ENCODE data around the gene SLC7A8. TPM values are rescaled to one million over a fixed set of nuclear protein-coding genes. Genes with fewer than 3 reads are reported as not detected.
A peak's percentile ranks its signal among the peaks of the same experiment; 100 is the strongest.

Gene SLC7A8
- total RNA-seq, 1 donor from 2014 or later = 62.3 TPM

GRCh38 chr14:23094666-23095195, 88.7 kb downstream of the SLC7A8 start, which contains the start of gene ACIN1:
Gene ACIN1 (minus strand): TSS chr14:23095136. CDS start chr14:23095112, 24 bp downstream.
- no peak within 1 kb of the TSS for H3K4me3 Mint-ChIP-seq
- H3K27me3 Mint-ChIP-seq (ENCODE audit: low read depth) = no peaks in the 10 kb centered on the region
- TF ChIP-seq CTCF (IDR thresholded peaks at IDR 0.05; ENCODE audit: unreplicated experiment) = no peak
- DNase-seq (ENCODE audit: low spot score in 2 of 2, unreplicated experiment in 2 of 2) = peak; percentile 62 to 100
- no peak within 1 kb of the TSS for H3K27ac Mint-ChIP-seq
- peaks cover 25% of the 10 kb centered on the region for H3K36me3 Mint-ChIP-seq
- peaks cover 20% of the 10 kb centered on the region for H3K4me1 Mint-ChIP-seq
- H3K9me3 Mint-ChIP-seq = no peaks in the 10 kb centered on the region

DNA sequence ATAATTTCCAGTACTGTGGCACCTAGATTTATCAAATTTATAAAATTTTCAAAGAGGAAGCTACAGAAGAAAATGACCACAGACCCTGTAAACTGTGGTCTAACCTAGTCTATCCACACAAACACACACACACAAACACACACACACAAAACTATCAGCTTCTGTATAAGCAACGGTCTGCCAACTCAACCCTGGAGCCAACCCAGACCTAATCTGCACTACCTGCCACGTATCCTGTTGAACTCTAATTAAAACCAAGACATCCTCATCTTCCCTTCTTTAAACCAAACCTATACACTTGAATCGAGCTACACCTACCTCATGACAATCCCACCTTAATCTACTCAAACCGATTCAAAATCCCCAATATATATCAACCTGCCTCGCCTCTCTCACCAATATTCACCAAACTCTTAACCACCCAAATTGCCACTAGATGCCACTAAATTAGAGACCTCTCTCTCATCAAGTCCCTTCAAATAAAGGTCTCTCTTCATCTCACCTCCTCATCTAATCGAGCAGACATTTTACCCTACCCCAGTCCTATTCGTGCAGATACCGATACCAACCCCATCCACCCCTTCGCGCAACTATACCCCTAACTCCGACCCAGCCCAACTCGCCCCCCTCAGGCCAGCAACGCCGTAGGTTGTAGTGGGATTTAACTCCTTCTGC, 89.3 kb downstream of the SLC7A8 start:
- H3K36me3 Mint-ChIP-seq = peaks cover 28% of the 10 kb centered on the region
- no peaks in the 10 kb centered on the region for H3K9me3 Mint-ChIP-seq
- peaks cover 20% of the 10 kb centered on the region for H3K4me1 Mint-ChIP-seq
- no peak for DNase-seq (ENCODE audit: low spot score in 2 of 2, unreplicated experiment in 2 of 2)
- no peak overlapping the region for H3K4me3 Mint-ChIP-seq
- TF ChIP-seq CTCF (IDR thresholded peaks at IDR 0.05; ENCODE audit: unreplicated experiment) = no peak
- no peaks in the 10 kb centered on the region for H3K27me3 Mint-ChIP-seq (ENCODE audit: low read depth)
- no peak overlapping the region for H3K27ac Mint-ChIP-seq

DNA sequence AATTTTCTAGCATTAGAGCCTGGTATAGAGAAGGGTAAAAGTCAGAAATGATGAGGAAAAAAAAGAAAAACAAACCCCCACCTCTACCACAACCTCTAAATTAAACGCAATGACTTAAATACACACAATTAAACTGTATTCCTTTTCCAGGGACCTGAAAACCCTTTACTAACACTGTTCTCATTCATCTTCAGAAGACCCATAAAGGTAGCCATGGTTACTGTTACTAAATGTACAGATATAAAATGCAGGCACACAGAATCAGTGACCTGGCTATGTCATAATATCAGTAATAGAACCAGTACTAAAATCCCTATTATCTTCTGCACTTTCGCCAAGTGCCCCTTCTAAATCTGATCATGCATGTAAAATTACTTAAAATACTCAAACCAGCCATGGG, 89.9 kb downstream of the SLC7A8 start:
- no peak overlapping the region for H3K27ac Mint-ChIP-seq
- H3K27me3 Mint-ChIP-seq (ENCODE audit: low read depth) = no peaks in the 10 kb centered on the region
- DNase-seq (ENCODE audit: low spot score in 2 of 2, unreplicated experiment in 2 of 2) = no peak
- H3K36me3 Mint-ChIP-seq = peaks cover 26% of the 10 kb centered on the region
- no peak overlapping the region for H3K4me3 Mint-ChIP-seq
- TF ChIP-seq CTCF (IDR thresholded peaks at IDR 0.05; ENCODE audit: unreplicated experiment) = no peak
- peaks cover 20% of the 10 kb centered on the region for H3K4me1 Mint-ChIP-seq
- H3K9me3 Mint-ChIP-seq = no peaks in the 10 kb centered on the region

- no peak for DNase-seq (ENCODE audit: low spot score in 2 of 2, unreplicated experiment in 2 of 2)
- Mint-ChIP-seq H3K9me3 (no peaks in the 10 kb centered on the region), H3K4me3 (no peak overlapping the region), H3K36me3 (peaks cover 25% of the 10 kb centered on the region), H3K4me1 (peaks cover 20% of the 10 kb centered on the region), H3K27me3 (ENCODE audit: low read depth) (no peaks in the 10 kb centered on the region), H3K27ac (no peak overlapping the region)
- no peak for TF ChIP-seq CTCF (IDR thresholded peaks at IDR 0.05; ENCODE audit: unreplicated experiment)
Measured at GRCh38 chr14:23093104-23093503, 90.4 kb downstream of the SLC7A8 start.

- Mint-ChIP-seq H3K9me3 (no peaks in the 10 kb centered on the region), H3K36me3 (peaks cover 26% of the 10 kb centered on the region), H3K4me1 (peaks cover 11% of the 10 kb centered on the region)
Measured at GRCh38 chr14:23091294-23092225, 91.9 kb downstream of the SLC7A8 start.

More at GRCh38 chr14:23091294-23092225, 91.9 kb downstream of the SLC7A8 start:
- H3K27me3 Mint-ChIP-seq (ENCODE audit: low read depth) = no peaks in the 10 kb centered on the region
- no peak for TF ChIP-seq CTCF (IDR thresholded peaks at IDR 0.05; ENCODE audit: unreplicated experiment)
- no peak overlapping the region for H3K27ac Mint-ChIP-seq
- no peak for DNase-seq (ENCODE audit: low spot score in 2 of 2, unreplicated experiment in 2 of 2)
- H3K4me3 Mint-ChIP-seq = no peak overlapping the region
